ENCODE results near the gene NAMPT.

NAMPT gene

DNA sequence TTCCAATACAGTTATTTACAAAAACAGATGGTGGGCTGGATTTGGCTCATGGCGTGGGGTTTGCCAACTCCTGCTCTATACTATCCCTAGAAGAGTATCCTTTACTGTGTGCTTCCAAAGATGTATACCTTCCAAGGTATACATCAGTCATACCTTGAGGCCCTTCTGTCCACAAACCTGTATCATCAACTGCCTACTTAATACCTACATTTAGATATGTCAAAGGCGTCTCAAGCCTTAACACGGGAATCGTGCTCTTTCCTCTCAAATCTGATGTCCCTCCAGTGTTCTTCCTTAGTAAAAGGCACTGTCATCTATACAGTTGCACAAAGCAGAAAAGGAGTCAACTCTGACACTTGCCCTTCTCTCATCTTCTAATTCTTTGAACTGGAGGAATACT, 36.9 kb downstream of the NAMPT start:
- TF ChIP-seq, protein P1, sequence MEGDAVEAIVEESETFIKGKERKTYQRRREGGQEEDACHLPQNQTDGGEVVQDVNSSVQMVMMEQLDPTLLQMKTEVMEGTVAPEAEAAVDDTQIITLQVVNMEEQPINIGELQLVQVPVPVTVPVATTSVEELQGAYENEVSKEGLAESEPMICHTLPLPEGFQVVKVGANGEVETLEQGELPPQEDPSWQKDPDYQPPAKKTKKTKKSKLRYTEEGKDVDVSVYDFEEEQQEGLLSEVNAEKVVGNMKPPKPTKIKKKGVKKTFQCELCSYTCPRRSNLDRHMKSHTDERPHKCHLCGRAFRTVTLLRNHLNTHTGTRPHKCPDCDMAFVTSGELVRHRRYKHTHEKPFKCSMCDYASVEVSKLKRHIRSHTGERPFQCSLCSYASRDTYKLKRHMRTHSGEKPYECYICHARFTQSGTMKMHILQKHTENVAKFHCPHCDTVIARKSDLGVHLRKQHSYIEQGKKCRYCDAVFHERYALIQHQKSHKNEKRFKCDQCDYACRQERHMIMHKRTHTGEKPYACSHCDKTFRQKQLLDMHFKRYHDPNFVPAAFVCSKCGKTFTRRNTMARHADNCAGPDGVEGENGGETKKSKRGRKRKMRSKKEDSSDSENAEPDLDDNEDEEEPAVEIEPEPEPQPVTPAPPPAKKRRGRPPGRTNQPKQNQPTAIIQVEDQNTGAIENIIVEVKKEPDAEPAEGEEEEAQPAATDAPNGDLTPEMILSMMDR (conservative IDR thresholded peaks at IDR 0.05; ENCODE audit: low read depth, low read length): no peak
- DNase-seq (ENCODE audit: low read depth): no peak
- no peak overlapping the region for H3K4me3 ChIP-seq (ENCODE audit: low read depth, low read length)

DNA sequence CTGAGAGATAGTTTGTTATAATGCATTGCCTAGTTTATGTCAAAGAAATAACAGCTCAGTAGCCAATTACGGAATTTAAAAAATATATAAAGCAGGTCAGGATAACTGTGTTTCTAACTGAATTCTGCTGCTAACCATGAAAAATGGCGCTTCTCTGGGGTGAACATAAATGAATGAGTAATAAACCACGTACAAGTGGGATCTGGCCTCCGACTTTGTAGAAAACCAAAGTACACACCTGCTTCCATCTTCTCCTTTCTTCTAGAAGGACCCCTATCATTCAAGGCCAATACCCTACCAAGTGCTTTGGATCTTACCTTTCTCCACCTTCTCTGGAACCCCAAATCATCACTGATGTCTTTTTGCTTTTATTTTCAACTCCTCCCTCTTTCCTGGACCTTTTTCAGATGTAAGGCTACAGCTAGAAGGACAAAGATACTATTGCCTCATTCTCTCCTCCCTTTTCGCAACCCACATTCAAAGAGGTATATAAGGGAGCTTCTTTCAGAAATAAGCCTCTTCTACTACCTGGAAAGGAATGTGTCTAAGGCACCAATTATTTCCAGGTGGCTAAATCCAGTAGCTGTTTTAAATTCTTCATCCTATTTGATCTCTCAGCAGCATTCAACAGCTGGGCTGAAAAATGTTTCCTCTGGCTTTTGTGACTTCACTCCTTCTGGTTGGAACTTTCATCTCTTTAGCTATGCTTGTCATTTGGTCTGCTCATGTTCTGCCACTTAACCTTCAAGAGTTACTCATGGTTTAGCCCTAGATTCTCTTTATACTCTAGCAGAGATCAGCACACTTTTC, 37.7 kb downstream of the NAMPT start:
- H3K4me3 ChIP-seq (ENCODE audit: low read depth, low read length): no peak overlapping the region
- DNase-seq (ENCODE audit: low read depth): no peak
- TF ChIP-seq, protein P1 (conservative IDR thresholded peaks at IDR 0.05; ENCODE audit: low read depth, low read length): no peak

DNA sequence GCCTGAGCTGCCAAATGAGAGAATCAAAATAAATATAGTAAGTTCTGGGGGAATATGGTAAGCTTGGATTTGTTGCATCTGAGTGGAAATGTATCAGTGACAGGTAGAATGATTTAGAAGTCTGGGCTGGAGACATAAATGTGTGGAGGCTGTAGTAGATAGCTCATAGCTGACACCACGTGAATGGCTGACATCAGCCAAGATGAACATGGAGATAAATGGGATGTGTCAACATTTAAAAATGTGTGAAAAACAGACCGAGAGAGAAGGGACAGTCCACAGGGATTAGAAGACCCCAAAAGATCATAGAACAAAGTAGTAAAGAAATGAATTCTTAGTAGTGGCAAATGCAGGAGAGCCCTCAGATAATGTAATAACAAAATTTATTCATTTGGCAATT, 40.9 kb downstream of the NAMPT start:
- DNase-seq (ENCODE audit: low read depth): no peak

DNA sequence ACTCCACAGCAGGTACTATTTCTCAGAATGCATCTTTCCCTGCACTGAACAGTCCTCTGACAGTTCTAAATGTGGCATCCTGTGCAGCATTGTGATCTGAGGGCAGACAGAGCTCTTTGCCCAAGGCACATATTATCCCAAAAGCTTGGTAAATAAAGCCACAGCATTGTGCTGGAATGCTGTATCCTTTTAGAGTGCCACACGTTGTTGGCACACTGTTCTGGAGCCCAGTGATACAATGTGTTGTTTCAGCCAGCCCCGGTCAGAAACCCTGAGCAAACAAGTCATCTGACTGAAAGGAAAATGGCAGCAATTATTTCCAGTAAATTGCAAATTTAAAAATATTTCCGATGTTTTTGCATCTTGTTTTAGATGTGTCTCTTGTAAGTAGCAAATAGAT, 45.4 kb downstream of the NAMPT start:
- no peak overlapping the region for H3K4me3 ChIP-seq (ENCODE audit: low read depth, low read length)
- TF ChIP-seq, protein P1 (conservative IDR thresholded peaks at IDR 0.05; ENCODE audit: low read depth, low read length): no peak
- no peak for DNase-seq (ENCODE audit: low read depth)

More for the DNA sequence above, 40.9 kb downstream of the NAMPT start:
- TF ChIP-seq, protein P1 (conservative IDR thresholded peaks at IDR 0.05; ENCODE audit: low read depth, low read length): no peak
- no peak overlapping the region for H3K4me3 ChIP-seq (ENCODE audit: low read depth, low read length)

DNA sequence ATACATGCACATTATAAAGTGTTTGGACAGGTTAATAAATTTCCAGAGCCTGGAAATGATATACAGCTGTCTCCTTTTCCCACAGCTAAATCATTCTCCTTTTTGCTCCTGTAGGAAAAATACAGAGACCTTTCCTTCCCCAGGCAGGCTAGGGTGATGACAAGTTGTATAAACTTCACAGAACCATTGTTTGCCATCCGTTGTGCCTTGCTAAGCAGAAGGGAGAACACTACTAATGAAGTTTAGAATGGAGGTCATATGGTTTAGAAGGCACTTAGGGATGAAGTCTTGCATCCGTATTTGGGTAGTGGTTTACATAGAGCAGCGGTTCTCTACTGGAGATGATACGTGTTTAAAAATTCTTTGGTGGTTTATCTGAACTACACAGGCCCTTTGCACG, 46.0 kb downstream of the NAMPT start:
- H3K4me3 ChIP-seq (ENCODE audit: low read depth, low read length): no peak overlapping the region
- TF ChIP-seq, protein P1 (conservative IDR thresholded peaks at IDR 0.05; ENCODE audit: low read depth, low read length): no peak
- no peak for DNase-seq (ENCODE audit: low read depth)

DNA sequence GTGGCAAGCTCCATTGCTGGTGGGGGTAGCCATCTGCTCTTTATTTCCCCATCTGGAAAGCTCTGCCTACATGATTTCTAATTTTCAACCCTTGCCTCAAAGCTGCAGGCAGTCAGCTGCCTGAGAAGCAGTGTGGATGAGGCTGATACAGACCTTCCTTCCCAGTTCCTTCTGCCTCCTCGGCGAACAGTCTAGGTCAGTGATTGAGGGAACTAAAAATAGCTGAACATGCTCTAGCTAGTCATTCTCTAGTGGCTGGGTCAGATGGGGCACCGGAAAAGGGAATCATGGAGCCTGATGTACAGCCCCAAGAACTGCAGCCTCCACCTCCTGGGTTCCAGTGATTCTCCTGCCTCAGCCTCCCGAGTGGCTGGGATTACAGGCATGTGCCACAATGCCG, 48.7 kb downstream of the NAMPT start:
- H3K4me3 ChIP-seq (ENCODE audit: low read depth, low read length): no peak overlapping the region
- DNase-seq (ENCODE audit: low read depth): no peak
- TF ChIP-seq, protein P1 (conservative IDR thresholded peaks at IDR 0.05; ENCODE audit: low read depth, low read length): no peak

DNA sequence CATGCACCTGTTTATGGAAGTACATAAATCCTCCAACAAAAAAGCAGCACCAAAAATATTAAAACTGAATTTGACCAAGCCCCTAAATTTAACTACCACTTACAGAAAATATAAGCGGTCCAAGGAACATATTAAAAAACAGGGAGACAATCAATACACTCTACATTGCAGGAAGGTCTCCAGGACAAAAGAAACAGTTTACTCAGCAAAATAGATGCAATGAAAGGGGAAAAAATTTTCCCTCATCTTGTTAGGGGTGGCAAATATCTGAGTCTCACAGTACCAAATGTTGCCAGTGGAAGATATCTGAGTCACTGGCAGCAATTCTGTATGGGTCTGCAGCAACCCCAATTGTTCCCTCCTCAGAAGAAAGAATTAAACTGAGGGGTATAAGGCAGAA, 50.4 kb downstream of the NAMPT start:
- no peak for DNase-seq (ENCODE audit: low read depth)
- H3K4me3 ChIP-seq (ENCODE audit: low read depth, low read length): no peak overlapping the region
- TF ChIP-seq, protein P1 (conservative IDR thresholded peaks at IDR 0.05; ENCODE audit: low read depth, low read length): no peak
